NCI-H1092 treated with DMSO at 0.1 percent for 48 hours (cell line): ENCODE data around the gene DOCK6.
"Not testable (repeated sequence)": the region's sequence is repeated elsewhere in the genome, so short reads cannot be mapped to it uniquely, and the experiment has no call there.

ENCODE experiments used
- DNase-seq: peaks from one replicate; lab custom pipeline; 2025; lab: John Stamatoyannopoulos, UW

The DOCK6 gene

GRCh38 chr19:11196406-11197287, 65.7 kb downstream of the DOCK6 start:
- DNase-seq = no peak

GRCh38 chr19:11195681-11196080, 66.6 kb downstream of the DOCK6 start:
- no peak for DNase-seq

- no peak for DNase-seq
Measured at GRCh38 chr19:11194656-11195558, 67.4 kb downstream of the DOCK6 start.

GRCh38 chr19:11194173-11194572, 68.2 kb downstream of the DOCK6 start:
- no peak for DNase-seq

- no peak for DNase-seq
Measured at GRCh38 chr19:11192957-11193939, 69.1 kb downstream of the DOCK6 start.

GRCh38 chr19:11191934-11192333, 70.4 kb downstream of the DOCK6 start:
- DNase-seq = no peak

GRCh38 chr19:11191273-11191755, 71.0 kb downstream of the DOCK6 start:
- DNase-seq = no peak

- DNase-seq = no peak
Measured at GRCh38 chr19:11190501-11190900, 71.8 kb downstream of the DOCK6 start.

- no peak for DNase-seq
Measured at GRCh38 chr19:11187441-11187840, 74.9 kb downstream of the DOCK6 start.

GRCh38 chr19:11182994-11183393, 79.3 kb downstream of the DOCK6 start:
- no peak for DNase-seq

- DNase-seq = no peak
Measured at GRCh38 chr19:11181488-11181887, 80.8 kb downstream of the DOCK6 start.

GRCh38 chr19:11180975-11181374, 81.3 kb downstream of the DOCK6 start:
- not testable (repeated sequence) for DNase-seq

GRCh38 chr19:11180346-11180745, 82.0 kb downstream of the DOCK6 start:
- DNase-seq = no peak

- DNase-seq = no peak
Measured at GRCh38 chr19:11179716-11180297, 82.5 kb downstream of the DOCK6 start.

- not testable (repeated sequence) for DNase-seq
Measured at GRCh38 chr19:11179145-11179465, 83.2 kb downstream of the DOCK6 start.

GRCh38 chr19:11177592-11177991, 84.7 kb downstream of the DOCK6 start:
- DNase-seq = no peak

- no peak for DNase-seq
Measured at GRCh38 chr19:11176466-11177193, 85.7 kb downstream of the DOCK6 start.

- DNase-seq = no peak
Measured at GRCh38 chr19:11175920-11176319, 86.4 kb downstream of the DOCK6 start.

- DNase-seq = peak; percentile 44
Measured at GRCh38 chr19:11174336-11174735, 88.0 kb downstream of the DOCK6 start.

- DNase-seq = no peak
Measured at GRCh38 chr19:11173516-11174155, 88.7 kb downstream of the DOCK6 start.
